ENCODE measurements around the gene IGF1R. TPM values are rescaled to one million over a fixed set of nuclear protein-coding genes. Genes with fewer than 3 reads are reported as not detected.

Gene IGF1R
- polyA plus RNA-seq, 6 donors from 2014 or later, result 0.78 to 5.5 (median 3.3) TPM

DNA sequence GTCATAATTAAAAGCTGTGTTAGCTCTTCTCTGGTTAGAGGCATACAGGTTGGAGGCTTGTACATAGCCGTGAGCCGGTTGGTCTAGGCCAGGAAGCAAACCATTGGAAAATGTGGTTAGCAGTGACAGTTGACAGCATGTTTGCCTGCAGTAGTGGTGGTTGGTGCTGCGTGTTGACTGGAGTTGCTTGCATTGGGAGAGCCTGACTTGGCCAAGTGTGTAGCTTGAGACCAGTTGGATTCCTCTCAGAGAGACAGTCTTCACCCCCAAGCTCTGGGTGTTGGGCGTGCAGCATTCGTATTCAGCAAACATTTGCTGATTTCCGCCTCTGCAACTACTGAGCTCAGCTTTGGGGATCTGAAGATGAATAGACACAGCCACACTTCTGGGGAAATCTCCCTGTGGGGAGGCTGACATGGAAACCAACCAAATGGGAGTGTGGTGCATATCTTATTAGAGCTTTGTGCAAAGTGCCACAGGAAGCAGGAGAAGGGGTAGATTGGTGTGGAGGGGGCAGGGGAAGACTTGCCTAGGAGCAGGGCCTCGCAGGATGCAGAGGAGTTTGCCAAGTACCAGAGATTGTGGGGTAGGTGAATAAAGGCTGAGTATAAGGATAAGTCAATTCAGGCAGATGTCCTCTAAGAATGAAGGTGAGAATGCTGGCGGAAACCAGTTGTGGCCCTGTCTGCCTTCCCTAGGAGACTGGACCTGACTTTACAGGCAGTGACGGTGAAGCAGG, 83.5 kb downstream of the IGF1R start:
- no peaks in the 10 kb centered on the region for H3K27me3 Mint-ChIP-seq
- DNase-seq (no peak), ATAC-seq (ENCODE audit: low read depth in 2 of 2) (no peak)
- H3K4me1 Mint-ChIP-seq, result peaks cover 0 to 21% (median 0%) of the 10 kb centered on the region in 3 donors
- no peak overlapping the region for H3K27ac Mint-ChIP-seq
- no peaks in the 10 kb centered on the region for H3K36me3 Mint-ChIP-seq
- no peak overlapping the region for H3K4me3 Mint-ChIP-seq
- H3K9me3 Mint-ChIP-seq, result no peaks in the 10 kb centered on the region

- ATAC-seq (ENCODE audit: low read depth in 2 of 2) (no peak), DNase-seq (no peak)
- Mint-ChIP-seq H3K27ac (no peak overlapping the region), H3K9me3 (no peaks in the 10 kb centered on the region), H3K4me3 (peak overlapping the region in 1 of 8 donors; percentile 36), H3K4me1 (peaks cover 0 to 25% (median 0%) of the 10 kb centered on the region in 3 donors), H3K36me3 (no peaks in the 10 kb centered on the region), H3K27me3 (no peaks in the 10 kb centered on the region)
Observed at GRCh38 chr15:98733098-98733497, 84.8 kb downstream of the IGF1R start.

DNA sequence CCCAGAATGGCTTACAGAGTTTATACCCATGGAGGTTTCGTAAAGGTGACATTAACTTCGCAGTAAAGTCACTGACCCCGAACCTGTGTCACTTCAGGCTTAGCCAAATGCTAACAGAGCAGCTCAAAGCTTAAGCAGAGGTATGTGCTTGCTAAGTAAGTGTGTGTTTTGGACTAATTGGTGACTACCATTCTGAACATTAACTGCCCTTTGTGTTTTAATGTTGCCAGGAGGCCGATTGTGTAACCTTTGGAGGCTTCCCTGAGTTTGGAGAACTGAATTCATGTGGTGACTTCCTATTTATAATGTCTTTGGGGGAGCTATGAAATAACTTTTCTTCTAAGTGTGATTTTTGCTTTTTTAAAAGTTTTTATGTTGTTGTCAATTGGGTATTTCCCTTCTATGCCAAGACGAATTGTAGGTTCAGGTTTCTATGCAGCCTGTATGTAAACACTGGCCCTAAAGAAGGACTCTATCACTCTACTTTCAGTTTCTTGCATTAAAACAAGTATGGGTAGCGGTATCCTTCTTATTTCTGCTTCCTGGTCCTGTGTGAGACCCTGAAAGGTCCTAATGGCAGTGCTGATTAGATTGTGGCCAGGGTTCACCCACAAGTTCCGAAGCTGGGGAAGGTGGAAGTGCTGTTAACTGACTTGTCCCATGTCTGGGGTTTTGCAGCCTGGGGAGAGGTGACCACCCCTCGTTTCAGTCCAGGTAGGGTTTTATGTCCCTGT, 86.3 kb downstream of the IGF1R start:
- Mint-ChIP-seq H3K4me3 (no peak overlapping the region), H3K27ac (no peak overlapping the region), H3K36me3 (no peaks in the 10 kb centered on the region), H3K4me1 (peaks cover 0 to 29% (median 0%) of the 10 kb centered on the region in 3 donors), H3K9me3 (no peaks in the 10 kb centered on the region), H3K27me3 (no peaks in the 10 kb centered on the region)
- DNase-seq (no peak), ATAC-seq (ENCODE audit: low read depth in 2 of 2) (no peak)

GRCh38 chr15:98735304-98735703, 87.0 kb downstream of the IGF1R start:
- Mint-ChIP-seq H3K9me3 (no peaks in the 10 kb centered on the region), H3K27ac (peak overlapping the region in 2 of 6 donors; percentile 18 to 78), H3K27me3 (no peaks in the 10 kb centered on the region), H3K36me3 (no peaks in the 10 kb centered on the region), H3K4me3 (no peak overlapping the region), H3K4me1 (peaks cover 0 to 29% (median 0%) of the 10 kb centered on the region in 3 donors)
- ATAC-seq (ENCODE audit: low read depth in 2 of 2) (no peak), DNase-seq (no peak)

DNA sequence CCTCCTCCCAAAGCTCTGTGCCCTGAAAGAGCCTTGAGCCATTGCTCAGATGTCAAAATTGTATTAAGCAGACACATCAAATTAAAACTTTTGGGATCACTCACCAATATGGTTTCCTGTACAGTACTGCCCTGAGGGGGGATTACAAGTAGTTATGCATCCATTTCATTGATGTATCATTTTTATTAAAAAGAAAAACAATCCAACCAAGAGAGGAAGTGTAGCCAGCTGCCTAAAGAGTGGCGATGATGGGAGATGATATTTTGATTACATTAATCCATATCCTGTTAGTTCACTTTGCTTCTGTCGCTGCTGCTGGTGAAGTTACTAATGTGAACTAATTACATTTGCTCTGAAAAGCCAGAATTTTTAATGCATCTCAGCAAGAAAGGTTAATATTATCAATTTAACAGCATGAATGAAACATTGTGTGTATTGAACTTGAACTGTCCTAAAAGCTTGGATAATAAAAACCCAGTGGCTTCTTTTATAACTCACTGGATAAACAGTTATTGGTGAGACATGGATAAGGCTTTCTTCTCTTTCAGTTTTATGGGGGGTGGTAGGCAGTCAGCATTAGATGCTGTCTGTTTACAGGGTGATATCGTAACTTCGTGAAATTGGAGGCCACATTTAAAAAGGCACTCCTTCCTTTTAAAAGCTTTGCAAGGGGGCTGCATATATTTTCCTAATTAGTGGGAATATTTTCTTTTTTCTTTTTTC, 87.7 kb downstream of the IGF1R start:
- H3K4me3 Mint-ChIP-seq, result no peak overlapping the region
- no peaks in the 10 kb centered on the region for H3K27me3 Mint-ChIP-seq
- ATAC-seq (ENCODE audit: low read depth in 2 of 2) (no peak), DNase-seq (no peak)
- no peak overlapping the region for H3K27ac Mint-ChIP-seq
- H3K36me3 Mint-ChIP-seq, result no peaks in the 10 kb centered on the region
- H3K9me3 Mint-ChIP-seq, result no peaks in the 10 kb centered on the region
- H3K4me1 Mint-ChIP-seq, result peaks cover 0 to 29% (median 0%) of the 10 kb centered on the region in 3 donors

DNA sequence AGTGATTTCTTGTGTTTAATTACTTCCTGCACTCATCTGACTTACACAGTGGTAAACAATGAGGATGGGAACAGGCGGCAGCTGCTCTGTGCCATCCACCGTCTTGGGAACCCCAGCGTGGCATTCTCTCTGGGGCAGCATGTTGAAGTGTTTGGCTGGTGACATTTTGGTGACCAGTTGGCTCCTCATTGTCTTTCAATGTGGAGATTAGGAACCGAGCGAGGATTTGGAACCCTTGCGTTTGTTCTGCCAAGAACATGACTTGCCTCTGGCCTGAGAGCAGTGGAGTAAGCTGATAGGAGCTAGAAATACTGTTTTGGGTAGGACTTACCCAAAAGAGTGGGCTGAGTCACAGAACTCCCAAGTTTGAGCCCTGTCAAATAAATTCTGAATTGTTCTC, 88.8 kb downstream of the IGF1R start:
- DNase-seq (no peak), ATAC-seq (ENCODE audit: low read depth in 2 of 2) (no peak)
- Mint-ChIP-seq H3K4me1 (peaks cover 0 to 29% (median 8%) of the 10 kb centered on the region in 3 donors), H3K36me3 (no peaks in the 10 kb centered on the region), H3K27me3 (no peaks in the 10 kb centered on the region), H3K9me3 (no peaks in the 10 kb centered on the region), H3K4me3 (no peak overlapping the region), H3K27ac (no peak overlapping the region)

- no peak for ATAC-seq (ENCODE audit: low read depth in 2 of 2)
- H3K4me1 Mint-ChIP-seq, result peaks cover 0 to 29% (median 9%) of the 10 kb centered on the region in 3 donors
- no peak overlapping the region for H3K27ac Mint-ChIP-seq
- DNase-seq, result no peak
- H3K36me3 Mint-ChIP-seq, result no peaks in the 10 kb centered on the region
- H3K4me3 Mint-ChIP-seq, result no peak overlapping the region
- H3K27me3 Mint-ChIP-seq, result no peaks in the 10 kb centered on the region
- no peaks in the 10 kb centered on the region for H3K9me3 Mint-ChIP-seq
Observed at GRCh38 chr15:98737721-98738120, 89.4 kb downstream of the IGF1R start.

GRCh38 chr15:98738689-98739401, 90.5 kb downstream of the IGF1R start:
- Mint-ChIP-seq H3K27me3 (no peaks in the 10 kb centered on the region), H3K27ac (peak overlapping the region in 1 of 6 donors; percentile 56), H3K9me3 (no peaks in the 10 kb centered on the region), H3K36me3 (no peaks in the 10 kb centered on the region), H3K4me3 (no peak overlapping the region), H3K4me1 (peaks cover 4 to 24% (median 9%) of the 10 kb centered on the region in 3 donors)
- ATAC-seq (ENCODE audit: low read depth in 2 of 2) (no peak), DNase-seq (no peak)

- Mint-ChIP-seq H3K27ac (no peak overlapping the region), H3K36me3 (no peaks in the 10 kb centered on the region)
Observed at GRCh38 chr15:98740295-98740694, 92.0 kb downstream of the IGF1R start.

DNA sequence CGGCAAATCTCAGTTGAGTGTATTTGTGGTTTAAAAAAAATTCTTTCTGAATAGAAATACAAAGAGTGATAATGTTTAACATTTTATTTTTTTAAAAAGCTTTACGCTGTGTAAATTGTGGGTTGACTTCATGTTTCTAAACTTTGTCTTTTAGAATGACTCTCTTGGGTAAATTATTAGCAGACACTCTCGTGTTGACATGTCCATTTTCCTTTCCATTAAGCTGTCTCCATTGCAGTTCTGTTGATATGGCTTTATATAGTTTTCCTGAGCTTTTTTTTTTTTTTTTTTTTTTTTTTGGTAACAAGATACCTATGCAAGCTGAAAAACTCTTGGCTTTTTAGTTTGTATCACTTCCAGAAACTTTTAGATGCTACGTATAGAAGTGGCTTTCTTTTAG, 92.6 kb downstream of the IGF1R start:
- no peak overlapping the region for H3K4me3 Mint-ChIP-seq
- no peak for DNase-seq
- H3K27ac Mint-ChIP-seq, result no peak overlapping the region
- ATAC-seq (ENCODE audit: low read depth in 2 of 2), result no peak
- peaks cover 12 to 29% (median 24%) of the 10 kb centered on the region in 3 donors for H3K4me1 Mint-ChIP-seq
- H3K9me3 Mint-ChIP-seq, result no peaks in the 10 kb centered on the region
- no peaks in the 10 kb centered on the region for H3K27me3 Mint-ChIP-seq
- H3K36me3 Mint-ChIP-seq, result no peaks in the 10 kb centered on the region

More at GRCh38 chr15:98740295-98740694, 92.0 kb downstream of the IGF1R start:
- DNase-seq (no peak), ATAC-seq (ENCODE audit: low read depth in 2 of 2) (no peak)
- Mint-ChIP-seq H3K9me3 (no peaks in the 10 kb centered on the region), H3K4me1 (peaks cover 12 to 27% (median 21%) of the 10 kb centered on the region in 3 donors), H3K4me3 (no peak overlapping the region), H3K27me3 (no peaks in the 10 kb centered on the region)

GRCh38 chr15:98743177-98743576, 94.8 kb downstream of the IGF1R start:
- Mint-ChIP-seq H3K27me3 (no peaks in the 10 kb centered on the region), H3K27ac (no peak overlapping the region), H3K4me1 (peaks cover 12 to 24% (median 22%) of the 10 kb centered on the region in 3 donors), H3K9me3 (no peaks in the 10 kb centered on the region), H3K36me3 (no peaks in the 10 kb centered on the region), H3K4me3 (no peak overlapping the region)
- ATAC-seq (ENCODE audit: low read depth in 2 of 2) (no peak), DNase-seq (no peak)

- no peaks in the 10 kb centered on the region for H3K36me3 Mint-ChIP-seq
- no peaks in the 10 kb centered on the region for H3K9me3 Mint-ChIP-seq
- H3K4me3 Mint-ChIP-seq, result no peak overlapping the region
- no peaks in the 10 kb centered on the region for H3K27me3 Mint-ChIP-seq
- no peak overlapping the region for H3K27ac Mint-ChIP-seq
- ATAC-seq (ENCODE audit: low read depth in 2 of 2), result no peak
- peaks cover 12 to 24% (median 18%) of the 10 kb centered on the region in 3 donors for H3K4me1 Mint-ChIP-seq
- no peak for DNase-seq
Observed at GRCh38 chr15:98744506-98744905, 96.2 kb downstream of the IGF1R start.

DNA sequence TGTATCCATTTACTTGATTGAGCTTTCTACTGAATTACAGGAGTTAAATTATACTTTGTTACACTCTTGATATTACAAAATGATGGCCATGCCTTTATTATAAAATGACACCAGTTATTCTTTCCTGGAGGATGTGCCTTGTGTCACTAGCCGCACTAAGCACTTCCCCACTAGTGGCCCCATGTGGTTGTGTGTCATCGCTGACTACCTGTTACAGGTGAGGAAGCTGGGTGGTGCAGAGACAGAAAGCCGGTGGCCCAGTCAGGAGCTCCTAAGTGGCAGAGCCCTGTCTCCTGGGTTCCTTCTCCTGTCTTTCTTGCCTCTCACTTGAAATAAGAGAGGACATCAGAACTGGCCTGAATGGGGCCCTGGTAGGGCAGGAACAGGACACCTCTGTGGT, 96.8 kb downstream of the IGF1R start:
- H3K4me1 Mint-ChIP-seq, result peaks cover 12 to 24% (median 18%) of the 10 kb centered on the region in 3 donors
- ATAC-seq (ENCODE audit: low read depth in 2 of 2), result no peak

More for the DNA sequence above, 96.8 kb downstream of the IGF1R start:
- Mint-ChIP-seq H3K27me3 (no peaks in the 10 kb centered on the region), H3K27ac (no peak overlapping the region), H3K36me3 (no peaks in the 10 kb centered on the region), H3K4me3 (peak overlapping the region in 1 of 8 donors; percentile 55), H3K9me3 (no peaks in the 10 kb centered on the region)
- no peak for DNase-seq

All from naive B cell (primary cell).